Nephron (organoid): Measurements from ENCODE around the gene PPP2R2C.

Experiments used
- H3K27ac Mint-ChIP-seq, 3 experiments: 2 replicates each; pipeline ENCODE4 v1.8.0; 2020; ENCODE audit warnings: mixed read lengths in 3 of 3, mild to moderate bottlenecking in 2 of 3, moderate library complexity in 1 of 3
- H3K27me3 Mint-ChIP-seq: 2 replicates; pipeline ENCODE4 v1.8.0; 2021; ENCODE audit warnings: low read depth, mild to moderate bottlenecking, moderate library complexity, mixed read lengths
- H3K36me3 Mint-ChIP-seq: 2 replicates; pipeline ENCODE4 v1.8.0; 2020; ENCODE audit warnings: low read depth, mixed read lengths
- H3K4me1 Mint-ChIP-seq: 2 replicates; pipeline ENCODE4 v1.8.0; 2020; ENCODE audit warnings: mixed read lengths
- H3K4me3 Mint-ChIP-seq, 3 experiments: 2 replicates each; pipeline ENCODE4 v1.8.0; 2020; ENCODE audit warnings: mild to moderate bottlenecking in 3 of 3, mixed read lengths in 3 of 3, moderate library complexity in 2 of 3
- H3K9me3 Mint-ChIP-seq: 2 replicates; pipeline ENCODE4 v1.8.0; 2020; ENCODE audit warnings: mixed read lengths
- CTCF ChIP-seq, 3 experiments: fragments of 200-600 bp; sonication (generic); IDR thresholded peaks; one replicate each; pipeline ENCODE4 v1.5.0; 2021; ENCODE audit warnings: antibody characterized with exemption in 3 of 3; ENCODE audit not compliant: unreplicated experiment in 3 of 3

Gene PPP2R2C

GRCh38 chr4:6466756-6467381, 5.5 kb downstream of the PPP2R2C start:
- Mint-ChIP-seq H3K4me1 (no peaks in the 10 kb centered on the region), H3K36me3 (no peaks in the 10 kb centered on the region), H3K27me3 (peaks cover 78% of the 10 kb centered on the region), H3K9me3 (no peaks in the 10 kb centered on the region), H3K4me3 (no peak overlapping the region), H3K27ac (no peak overlapping the region)
- TF ChIP-seq CTCF (IDR thresholded peaks at IDR 0.05; ENCODE audit: unreplicated experiment in 3 of 3): no peak

GRCh38 chr4:6465955-6466354, 6.5 kb downstream of the PPP2R2C start:
- TF ChIP-seq CTCF (IDR thresholded peaks at IDR 0.05; ENCODE audit: unreplicated experiment in 3 of 3): no peak
- Mint-ChIP-seq H3K4me3 (no peak overlapping the region), H3K36me3 (no peaks in the 10 kb centered on the region), H3K4me1 (no peaks in the 10 kb centered on the region), H3K27me3 (peaks cover 80% of the 10 kb centered on the region), H3K9me3 (no peaks in the 10 kb centered on the region), H3K27ac (no peak overlapping the region)

- Mint-ChIP-seq H3K9me3 (no peaks in the 10 kb centered on the region), H3K27me3 (peaks cover 80% of the 10 kb centered on the region), H3K4me3 (no peak overlapping the region), H3K4me1 (no peaks in the 10 kb centered on the region), H3K27ac (no peak overlapping the region), H3K36me3 (no peaks in the 10 kb centered on the region)
- no peak for TF ChIP-seq CTCF (IDR thresholded peaks at IDR 0.05; ENCODE audit: unreplicated experiment in 3 of 3)
Measured at GRCh38 chr4:6464842-6465588, 7.4 kb downstream of the PPP2R2C start.

GRCh38 chr4:6463311-6464289, 8.8 kb downstream of the PPP2R2C start:
- no peak overlapping the region for H3K27ac Mint-ChIP-seq
- no peaks in the 10 kb centered on the region for H3K36me3 Mint-ChIP-seq
- peaks cover 5% of the 10 kb centered on the region for H3K9me3 Mint-ChIP-seq
- no peak for TF ChIP-seq CTCF (IDR thresholded peaks at IDR 0.05; ENCODE audit: unreplicated experiment in 3 of 3)
- H3K4me3 Mint-ChIP-seq: no peak overlapping the region
- H3K4me1 Mint-ChIP-seq: no peaks in the 10 kb centered on the region
- H3K27me3 Mint-ChIP-seq: peaks cover 78% of the 10 kb centered on the region

- Mint-ChIP-seq H3K9me3 (peaks cover 9% of the 10 kb centered on the region), H3K27ac (no peak overlapping the region), H3K4me3 (no peak overlapping the region), H3K27me3 (peaks cover 70% of the 10 kb centered on the region), H3K4me1 (no peaks in the 10 kb centered on the region), H3K36me3 (no peaks in the 10 kb centered on the region)
- TF ChIP-seq CTCF (IDR thresholded peaks at IDR 0.05; ENCODE audit: unreplicated experiment in 3 of 3): no peak
Measured at GRCh38 chr4:6461301-6462165, 10.9 kb downstream of the PPP2R2C start.
